Heart right ventricle (tissue), 16 donors: ENCODE measurements around the gene CIDEA. TPM values are rescaled to one million over a fixed set of nuclear protein-coding genes. Genes with fewer than 3 reads are reported as not detected.

Experiments used
- ATAC-seq, 8 donors: fragments of 200-7000 bp; cut with Tn5 transposase; one replicate each; pipeline ENCODE4 v1.9.1; 2020; ENCODE audit warnings: mild to moderate bottlenecking in 8 of 8, moderate library complexity in 8 of 8, moderate number of reproducible peaks in 1 of 8
- DNase-seq, 2 donors: peaks; one replicate each; pipeline ENCODE4 v3.0.0-alpha.2; 2020
- H3K27ac ChIP-seq, 10 donors: fragments of 200-600 bp; sonication (generic) in 2 of 10; one replicate each; pipeline versions ENCODE4 v1.5.0 to v1.8.0; 2020 to 2022; ENCODE audit warnings: mild to moderate bottlenecking in 3 of 10
- H3K27me3 ChIP-seq, 7 donors: fragments of 200-600 bp; one replicate each; pipeline ENCODE4 v1.8.0; 2021 to 2022; ENCODE audit warnings: mild to moderate bottlenecking in 2 of 7
- H3K36me3 ChIP-seq, 9 donors: fragments of 200-600 bp; sonication (generic) in 1 of 9; one replicate each; pipeline versions ENCODE4 v1.5.0 to v1.8.0; 2020 to 2022; ENCODE audit warnings: mild to moderate bottlenecking in 2 of 9
- H3K4me1 ChIP-seq, 9 donors: fragments of 200-600 bp; sonication (generic) in 1 of 9; one replicate each; pipeline versions ENCODE4 v1.5.0 to v1.8.0; 2020 to 2022; ENCODE audit warnings: mild to moderate bottlenecking in 4 of 9
- H3K4me3 ChIP-seq, 10 donors: fragments of 200-600 bp; sonication (generic) in 2 of 10; one replicate each; pipeline versions ENCODE4 v1.5.0 to v1.8.0; 2020 to 2022; ENCODE audit warnings: mild to moderate bottlenecking in 7 of 10, moderate library complexity in 2 of 10
- H3K9me3 ChIP-seq, 11 donors: fragments of 200-600 bp in 10 of 11; sonication (generic) in 2 of 11; one replicate each; pipeline versions ENCODE4 v1.5.0 to v1.8.0; 2013 to 2022; ENCODE audit warnings: mild to moderate bottlenecking in 2 of 11, control low read depth in 1 of 11, moderate library complexity in 1 of 11
- WGBS, 2 donors: extraction: QIAGEN DNeasy Blood & Tissue Kit; methylation state at CpG; one replicate each; pipeline ENCODE4 v1.1.7; 2013; ENCODE audit warnings: inconsistent platforms in 1 of 2; 5-methylcytosine and 5-hydroxymethylcytosine counted together
- intact Hi-C, 10 donors: fragments of 100-400 bp; cut with DNase I; formaldehyde crosslinking; loops; one replicate each; pipeline versions ENCODE4 v1.11.1 to v1.14.2; 2022
- polyA plus RNA-seq, 2 donors: library from polyadenylated mRNA; stranded (reverse); fragments of 200-250 nt; gene quantifications; one replicate each; pipeline ENCODE4 v1.2.3, GENCODE V29; 2013
- total RNA-seq, 10 donors: library from RNA; stranded (reverse); fragmentation: NEBNext Ultra II Directional in 3 of 10; extraction: Animal tissue kit (Norgen Biotek cat#: 25700) in 3 of 10; gene quantifications; one replicate each; pipeline versions ENCODE4 v1.2.1 to v1.2.4, GENCODE V29; 2021 to 2023
- TF ChIP-seq, protein P1 (sequence below), 9 donors: fragments of 200-600 bp; sonication (generic) in 2 of 9; IDR thresholded peaks; one replicate each; pipeline versions ENCODE4 v1.5.0 to v1.8.0; 2021 to 2022; ENCODE audit warnings: antibody characterized with exemption in 9 of 9, mild to moderate bottlenecking in 5 of 9, moderate library complexity in 1 of 9
- donor health status: Arrhythmogenic right ventricular cardiomyopathy.
- donor health status: ischemic (EF 13 %, LVEDD 7.1; RV severe dilation, severe dysfunction).
- donor health status: healthy with polysubstance abuse.
- donor health status: DM: no; HTN: yes; CAD: no.
- donor health status: DM: no; HTN: no; CAD: no.
- donor health status: ischemic (EF 25% LVEDD 6.9; RV normal size, moderate dysfunction).
- donor health status: ischemic (EF 25% LVEDD 5.7; RV mildly dilated, moderate dysfunction).
- donor health status: healthy.
- donor health status: DM: yes; HTN: yes; CAD: no.
- donor health status: Ischemic cardiomyopathy.
- donor health status: ischemic (EF 35%, LVEDD 5.7; RV mildly dilated, moderate dysfunction).
- donor health status: nonischemic (EF 11% LVEDD 7.7; RV severe dilation, severe dysfunction).
- donor health status: DM: yes; HTN: yes; CAD: no.
- donor health status: PGD.
- donor health status: ischemic (EF 29% LVEDD 5.4; RV normal size, mild dysfunction).
- donor health status: nonischemic (EF 23%, LVEDD 6.1; RV moderate dilation, normal function).

Gene CIDEA
- total and polyA plus RNA-seq, 12 donors, result 0.37 to 6.8 (median 1.4) TPM; not detected in 2

GRCh38 chr18:12276736-12277554, 22.8 kb downstream of the CIDEA start:
- no peak for ATAC-seq
- H3K36me3 ChIP-seq, result no peaks in the 10 kb centered on the region
- no peaks in the 10 kb centered on the region for H3K9me3 ChIP-seq
- peaks cover 9 to 47% (median 27%) of the 10 kb centered on the region in 9 donors for H3K4me1 ChIP-seq
- intact Hi-C loops, result loop anchor here in 1 of 10 donors (5.0 kb wide), 1 partner anchor 100 kb away; the partner anchor contains the start of gene AFG3L2
- peak overlapping the region in 2 of 10 donors; percentile 25 to 92 for H3K27ac ChIP-seq
- H3K4me3 ChIP-seq, result no peak overlapping the region
- TF ChIP-seq, protein P1, sequence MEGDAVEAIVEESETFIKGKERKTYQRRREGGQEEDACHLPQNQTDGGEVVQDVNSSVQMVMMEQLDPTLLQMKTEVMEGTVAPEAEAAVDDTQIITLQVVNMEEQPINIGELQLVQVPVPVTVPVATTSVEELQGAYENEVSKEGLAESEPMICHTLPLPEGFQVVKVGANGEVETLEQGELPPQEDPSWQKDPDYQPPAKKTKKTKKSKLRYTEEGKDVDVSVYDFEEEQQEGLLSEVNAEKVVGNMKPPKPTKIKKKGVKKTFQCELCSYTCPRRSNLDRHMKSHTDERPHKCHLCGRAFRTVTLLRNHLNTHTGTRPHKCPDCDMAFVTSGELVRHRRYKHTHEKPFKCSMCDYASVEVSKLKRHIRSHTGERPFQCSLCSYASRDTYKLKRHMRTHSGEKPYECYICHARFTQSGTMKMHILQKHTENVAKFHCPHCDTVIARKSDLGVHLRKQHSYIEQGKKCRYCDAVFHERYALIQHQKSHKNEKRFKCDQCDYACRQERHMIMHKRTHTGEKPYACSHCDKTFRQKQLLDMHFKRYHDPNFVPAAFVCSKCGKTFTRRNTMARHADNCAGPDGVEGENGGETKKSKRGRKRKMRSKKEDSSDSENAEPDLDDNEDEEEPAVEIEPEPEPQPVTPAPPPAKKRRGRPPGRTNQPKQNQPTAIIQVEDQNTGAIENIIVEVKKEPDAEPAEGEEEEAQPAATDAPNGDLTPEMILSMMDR (IDR thresholded peaks at IDR 0.05), result no peak
- 74 to 81% methylated on average over 26 of the region's 26 CpGs for WGBS, 2 donors
- DNase-seq, result no peak
- H3K27me3 ChIP-seq, result no peaks in the 10 kb centered on the region

DNA sequence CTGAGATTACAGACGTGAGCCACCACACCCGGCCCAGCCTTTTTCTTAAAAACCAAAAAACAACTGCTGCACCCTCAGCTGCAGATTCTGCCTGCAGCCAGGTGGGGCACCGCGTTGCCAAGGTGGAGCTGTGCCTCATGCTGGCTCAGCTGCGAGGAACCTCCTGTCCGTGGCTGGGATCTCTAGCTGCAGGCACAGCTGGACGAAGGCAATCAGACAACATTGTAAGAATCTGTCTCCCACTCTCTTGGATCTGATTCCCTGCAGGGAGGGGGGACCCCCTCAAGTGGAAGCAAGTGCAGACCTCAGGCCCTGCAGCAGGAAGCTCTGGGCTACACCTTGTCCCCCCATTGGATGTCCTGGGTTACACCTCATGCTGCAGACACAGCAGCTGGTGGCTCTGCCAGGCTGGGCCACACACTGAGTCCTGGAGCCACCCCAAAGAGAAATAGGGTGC, 24.1 kb downstream of the CIDEA start:
- no peaks in the 10 kb centered on the region for H3K9me3 ChIP-seq
- peak overlapping the region; percentile 90 to 99 (median 98) for H3K27ac ChIP-seq
- peaks cover 9 to 44% (median 27%) of the 10 kb centered on the region in 9 donors for H3K4me1 ChIP-seq
- no peaks in the 10 kb centered on the region for H3K36me3 ChIP-seq
- DNase-seq (no peak), ATAC-seq (peak in 6 of 8 donors; percentile 9 to 30 (median 22))
- WGBS, 2 donors, result 59 to 63% methylated on average over 7 of the region's 7 CpGs
- TF ChIP-seq, protein P1 (IDR thresholded peaks at IDR 0.05), result no peak
- intact Hi-C loops, result loop anchor here in 1 of 10 donors (5.0 kb wide), 1 partner anchor 99 kb away; the partner anchor contains the start of gene AFG3L2
- no peaks in the 10 kb centered on the region for H3K27me3 ChIP-seq
- H3K4me3 ChIP-seq, result peak overlapping the region in 9 of 10 donors; percentile 27 to 56 (median 51)

DNA sequence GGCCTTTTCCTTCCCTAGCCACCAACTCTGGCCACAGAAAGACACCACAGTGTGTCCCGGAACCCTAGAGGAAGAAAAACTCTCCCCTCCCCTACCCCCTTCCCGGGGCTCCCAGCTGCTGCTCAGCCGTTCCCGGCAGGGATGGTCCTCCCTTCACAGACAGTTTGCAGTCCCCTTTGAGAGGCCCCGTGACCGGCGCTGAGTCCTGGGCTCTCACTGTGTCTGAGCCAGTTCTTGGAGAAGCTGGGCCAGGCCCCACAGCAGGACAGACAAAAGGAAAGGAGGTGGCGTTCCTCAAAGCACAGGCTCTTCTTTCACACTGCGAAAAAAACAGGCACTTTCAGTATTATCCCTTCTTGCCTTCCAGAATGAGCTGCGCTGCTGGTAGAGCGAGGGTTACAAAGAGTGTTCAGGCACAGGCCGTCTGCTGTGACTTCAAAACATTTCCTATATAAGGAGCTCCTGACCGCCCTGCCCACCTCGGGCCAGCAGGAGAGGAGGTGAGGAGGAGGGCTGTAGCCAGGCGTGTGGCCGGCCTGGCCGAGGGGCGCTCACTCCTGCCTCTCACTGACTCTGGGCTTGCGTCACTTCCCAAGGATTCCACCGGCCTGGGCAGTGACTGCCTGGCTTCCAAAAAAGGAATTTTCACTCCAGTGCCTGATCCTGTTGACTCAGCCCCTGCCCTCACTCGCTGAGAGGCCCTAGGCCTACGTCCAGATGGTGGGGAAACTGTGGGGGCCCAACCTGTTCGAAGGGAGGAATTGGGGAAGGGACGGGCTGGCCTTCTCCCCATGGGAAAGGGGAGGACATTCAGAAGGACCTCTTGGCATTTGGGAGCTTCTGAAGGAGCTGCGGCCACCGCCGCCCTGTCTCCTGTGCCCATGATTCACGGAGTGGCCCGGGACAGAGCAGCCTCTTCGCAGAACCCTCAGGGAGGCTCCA, 24.9 kb downstream of the CIDEA start:
- Histone ChIP-seq H3K4me3 (peak overlapping the region; percentile 2 to 56 (median 49)), H3K27ac (peak overlapping the region; percentile 90 to 99 (median 98)), H3K36me3 (no peaks in the 10 kb centered on the region), H3K4me1 (peaks cover 9 to 49% (median 27%) of the 10 kb centered on the region in 9 donors), H3K27me3 (no peaks in the 10 kb centered on the region), H3K9me3 (no peaks in the 10 kb centered on the region)
- WGBS, 2 donors, result 12 to 14% methylated on average over 30 of the region's 30 CpGs
- TF ChIP-seq, protein P1 (IDR thresholded peaks at IDR 0.05), result peak in 2 of 9 donors; percentile 16 to 19
- ATAC-seq (peak; percentile 93 to 97 (median 96)), DNase-seq (peak; percentile 82 to 92)
- intact Hi-C loops, result loop anchor here in 1 of 10 donors (5.0 kb wide), 1 partner anchor 98 kb away; the partner anchor contains the start of gene AFG3L2
